HCT116 (cell line): ENCODE data around the gene CC2D1A. TPM values are rescaled to one million over a fixed set of nuclear protein-coding genes. Genes with fewer than 3 reads are reported as not detected.
A peak's percentile ranks its signal among the peaks of the same experiment; 100 is the strongest.
"Not testable (repeated sequence)": the region's sequence is repeated elsewhere in the genome, so short reads cannot be mapped to it uniquely, and the experiment has no call there.

Source experiments
- ATAC-seq: fragments of 200-7000 bp; cut with Tn5 transposase; 2 replicates; pipeline ENCODE4 v1.9.1; 2020; ENCODE audit warnings: mild to moderate bottlenecking, moderate library complexity
- BruUV-seq: library from RNA; stranded (reverse); fragments of 400-500 nt; replicated peaks from 2 replicates; lab custom pipeline; 2021; lab: Mats Ljungman, UMichigan
- CTCF ChIA-PET: fragments of 300-600 bp; sonication (Branson Sonifier 250); formaldehyde crosslinking; loops from one replicate; lab custom pipeline; 2021; ENCODE audit warnings: antibody characterized with exemption; lab: Charles Lee
- POLR2A ChIA-PET: fragments of 300-600, 350-600 bp; sonication (Branson Sonifier 250); formaldehyde crosslinking; loops from one replicate; lab custom pipeline; 2021; ENCODE audit warnings: antibody characterized with exemption; lab: Charles Lee
- RAD21 ChIA-PET, 2 experiments: fragments of 300-600 bp; sonication (Branson Sonifier 250); formaldehyde crosslinking; loops; one replicate each; lab custom pipeline; 2023; ENCODE audit warnings: low total read pairs in 2 of 2; ENCODE audit not compliant: uncharacterized antibody in 2 of 2, unreplicated experiment in 2 of 2, low non-redundant PET in 1 of 2; lab: Charles Lee
- DNase-seq: peaks from one replicate; pipeline ENCODE4 v3.0.0-alpha.2; 2010; ENCODE audit warnings: low read depth, low spot score
- H2AFZ ChIP-seq: fragments of 200-600 bp; shearing (Covaris generic), sonication (generic); 2 replicates; pipeline ENCODE4 v1.6.1; 2017; ENCODE audit warnings: low read depth, mixed run types, mixed read lengths, antibody characterized with exemption, low read length; ENCODE audit not compliant: poor library complexity, severe bottlenecking
- H3K27ac ChIP-seq: 2 replicates; pipeline ENCODE4 v1.5.1; 2012; ENCODE audit warnings: low read depth, low read length
- H3K27me3 ChIP-seq: fragments of 200-600 bp; sonication (generic); 2 replicates; pipeline ENCODE4 v1.6.1; 2016; ENCODE audit warnings: mixed run types, low read length, mixed read lengths; ENCODE audit not compliant: insufficient read depth
- H3K36me3 ChIP-seq, 2 experiments: fragments of 200-500 bp in 1 of 2; fragments of 200-600 bp in 1 of 2; sonication (Bioruptor generic) in 1 of 2; sonication (generic) in 1 of 2; 2 replicates each; pipeline versions ENCODE4 v1.5.1 to v1.6.1; 2014 to 2016; ENCODE audit warnings: low read length in 2 of 2, inconsistent platforms in 1 of 2, mixed read lengths in 1 of 2, mixed run types in 1 of 2; ENCODE audit not compliant: insufficient read depth in 2 of 2, control insufficient read depth in 1 of 2
- H3K4me1 ChIP-seq, 2 experiments: fragments of 200-600 bp in 1 of 2; sonication (generic) in 1 of 2; 2 replicates each; pipeline versions ENCODE4 v1.5.1 to v1.6.1; 2012 to 2017; ENCODE audit warnings: low read length in 2 of 2, inconsistent platforms in 1 of 2, mild to moderate bottlenecking in 1 of 2, mixed read lengths in 1 of 2, mixed run types in 1 of 2, moderate library complexity in 1 of 2; ENCODE audit not compliant: insufficient read depth in 2 of 2, control insufficient read depth in 1 of 2
- H3K4me2 ChIP-seq: fragments of 200-600 bp; sonication (generic); 2 replicates; pipeline ENCODE4 v1.6.1; 2017; ENCODE audit warnings: mixed run types, low read length, mixed read lengths
- H3K4me3 ChIP-seq, 2 experiments: fragments of 200-600 bp in 1 of 2; sonication (generic) in 1 of 2; replicated peaks in 1 of 2; 2 replicates each; pipeline ENCODE4 v1.5.1; 2011 to 2016; ENCODE audit warnings: low read length in 2 of 2, control low read depth in 1 of 2, low read depth in 1 of 2, mild to moderate bottlenecking in 1 of 2, mixed read lengths in 1 of 2, mixed run types in 1 of 2
- H3K79me2 ChIP-seq: fragments of 200-600 bp; sonication (generic); 2 replicates; pipeline ENCODE4 v1.6.1; 2017; ENCODE audit warnings: mild to moderate bottlenecking, mixed run types, low read length, moderate library complexity, mixed read lengths; ENCODE audit not compliant: insufficient read depth
- H3K9ac ChIP-seq: fragments of 200-600 bp; sonication (generic); 2 replicates; pipeline ENCODE4 v1.6.1; 2016; ENCODE audit warnings: low read length, mixed read lengths
- H3K9me2 ChIP-seq: fragments of 200-600 bp; sonication (generic), shearing (Covaris generic); 2 replicates; pipeline ENCODE4 v1.6.1; 2017; ENCODE audit warnings: mixed run types, mild to moderate bottlenecking, moderate library complexity; ENCODE audit not compliant: insufficient read depth
- H3K9me3 ChIP-seq, 2 experiments: fragments of 200-500 bp in 1 of 2; fragments of 200-600 bp in 1 of 2; sonication (Bioruptor generic) in 1 of 2; sonication (generic) in 1 of 2; 2 replicates each; pipeline ENCODE4 v1.6.1; 2014 to 2017; ENCODE audit warnings: low read length in 2 of 2, mixed read lengths in 2 of 2, inconsistent platforms in 1 of 2, low read depth in 1 of 2, mild to moderate bottlenecking in 1 of 2, mixed run types in 1 of 2, moderate library complexity in 1 of 2; ENCODE audit not compliant: control insufficient read depth in 1 of 2, insufficient read depth in 1 of 2
- H4K20me1 ChIP-seq: fragments of 200-600 bp; sonication (generic), shearing (Covaris generic); 2 replicates; pipeline ENCODE4 v1.6.1; 2017; ENCODE audit warnings: mixed run types, mild to moderate bottlenecking, moderate library complexity; ENCODE audit not compliant: insufficient read depth
- CBX3 ChIP-seq: IDR thresholded peaks from 2 replicates; pipeline ENCODE4 v1.6.1; 2012; ENCODE audit warnings: low read depth
- ELF1 ChIP-seq: IDR thresholded peaks from 2 replicates; pipeline ENCODE4 v1.6.1; 2012; ENCODE audit warnings: low read depth, borderline replicate concordance
- JUND ChIP-seq: IDR thresholded peaks from 2 replicates; pipeline ENCODE4 v1.6.1; 2012
- POLR2A ChIP-seq: IDR thresholded peaks from 2 replicates; pipeline ENCODE4 v1.7.0; 2011; ENCODE audit warnings: borderline replicate concordance; ENCODE audit not compliant: insufficient read depth, insufficient read length; ENCODE audit errors: extremely low read depth
- SP1 ChIP-seq: IDR thresholded peaks from 2 replicates; pipeline ENCODE4 v1.6.1; 2012; ENCODE audit warnings: low read depth
- YY1 ChIP-seq: IDR thresholded peaks from 2 replicates; pipeline ENCODE4 v1.6.1; 2011; ENCODE audit warnings: low read length, low read depth, moderate library complexity, mild to moderate bottlenecking; ENCODE audit not compliant: insufficient replicate concordance; ENCODE audit errors: extremely low read depth
- ZFX ChIP-seq: fragments of 450-650 bp; IDR thresholded peaks from 2 replicates; pipeline ENCODE4 v1.6.1; 2017
- intact Hi-C: fragments of 100-400 bp; cut with micrococcal nuclease; formaldehyde crosslinking; loops from 2 replicates; pipeline ENCODE4 v1.10.0; 2022
- total RNA-seq: library from RNA; stranded (reverse); gene quantifications from one replicate; pipeline ENCODE4 v1.2.1, GENCODE V29; 2021; ENCODE audit not compliant: unreplicated experiment

CC2D1A gene
- total RNA-seq, 1 experiment from 2014 or later = 51.5 TPM

GRCh38 chr19:13920940-13921747 lies 15.1 kb downstream of the CC2D1A start:
- DNase-seq (peak; percentile 39), ATAC-seq (peak; percentile 91)
- Histone ChIP-seq H3K4me2 (no peak overlapping the region), H3K9ac (no peak overlapping the region), H2AFZ (no peak overlapping the region), H3K79me2 (no peaks in the 10 kb centered on the region), H3K9me2 (no peaks in the 10 kb centered on the region), H3K36me3 (peaks cover 10 to 33% of the 10 kb centered on the region in 2 experiments), H3K4me3 (no peak overlapping the region), H3K4me1 (no peaks in the 10 kb centered on the region)
- POLR2A ChIA-PET = no interaction called here
- CTCF ChIA-PET = no interaction called here
- peak; percentile 32; the same call in 1 of the 2 replicates for TF ChIP-seq CBX3
- TF ChIP-seq JUND = no peak
- no peak for TF ChIP-seq ZFX
- TF ChIP-seq ELF1 = no peak
- TF ChIP-seq YY1 = peak; percentile 26
- TF ChIP-seq SP1 = peak; percentile 64
- no peak for TF ChIP-seq POLR2A
- TF ChIP-seq, all 23 proteins: peak for 3
- intact Hi-C loops = no loop called here
- Histone ChIP-seq H3K9me3 (peaks cover 0 to 6% of the 10 kb centered on the region in 2 experiments; a peak in 1 of 4 replicates), H3K27me3 (no peaks in the 10 kb centered on the region), H3K27ac (no peak overlapping the region), H4K20me1 (no peaks in the 10 kb centered on the region)
- no TSS peak for BruUV-seq
- RAD21 ChIA-PET = no interaction called here

GRCh38 chr19:13922118-13922517 lies 16.1 kb downstream of the CC2D1A start:
- POLR2A ChIA-PET, H3K9me2 ChIP-seq, H3K9ac ChIP-seq, BruUV-seq, CTCF ChIA-PET, H3K9me3 ChIP-seq, H4K20me1 ChIP-seq, H3K4me3 ChIP-seq, ATAC-seq, intact Hi-C loops, H3K79me2 ChIP-seq, H3K27me3 ChIP-seq, DNase-seq, RAD21 ChIA-PET, H3K4me2 ChIP-seq, H3K27ac ChIP-seq, H3K4me1 ChIP-seq, H2AFZ ChIP-seq: not testable (repeated sequence)
- peaks cover 10 to 33% of the 10 kb centered on the region in 2 experiments for H3K36me3 ChIP-seq
